HG02852 (cell line): ENCODE results near the gene SLC2A4RG.
A peak's percentile ranks its signal among the peaks of the same experiment; 100 is the strongest.

Experiments used
- ATAC-seq: cut with Tn5 transposase; IDR thresholded peaks from one replicate; pipeline ENCODE4 v1.9.1; 2021; ENCODE audit warnings: mild to moderate bottlenecking, moderate library complexity; ENCODE audit not compliant: unreplicated experiment

Gene SLC2A4RG

GRCh38 chr20:63699466-63700198, 39.9 kb upstream of the SLC2A4RG start:
- ATAC-seq: no peak

- ATAC-seq: no peak
Observed at GRCh38 chr20:63700199-63701050, 39.2 kb upstream of the SLC2A4RG start.

- no peak for ATAC-seq
Observed at GRCh38 chr20:63701051-63701328, 38.6 kb upstream of the SLC2A4RG start.

DNA sequence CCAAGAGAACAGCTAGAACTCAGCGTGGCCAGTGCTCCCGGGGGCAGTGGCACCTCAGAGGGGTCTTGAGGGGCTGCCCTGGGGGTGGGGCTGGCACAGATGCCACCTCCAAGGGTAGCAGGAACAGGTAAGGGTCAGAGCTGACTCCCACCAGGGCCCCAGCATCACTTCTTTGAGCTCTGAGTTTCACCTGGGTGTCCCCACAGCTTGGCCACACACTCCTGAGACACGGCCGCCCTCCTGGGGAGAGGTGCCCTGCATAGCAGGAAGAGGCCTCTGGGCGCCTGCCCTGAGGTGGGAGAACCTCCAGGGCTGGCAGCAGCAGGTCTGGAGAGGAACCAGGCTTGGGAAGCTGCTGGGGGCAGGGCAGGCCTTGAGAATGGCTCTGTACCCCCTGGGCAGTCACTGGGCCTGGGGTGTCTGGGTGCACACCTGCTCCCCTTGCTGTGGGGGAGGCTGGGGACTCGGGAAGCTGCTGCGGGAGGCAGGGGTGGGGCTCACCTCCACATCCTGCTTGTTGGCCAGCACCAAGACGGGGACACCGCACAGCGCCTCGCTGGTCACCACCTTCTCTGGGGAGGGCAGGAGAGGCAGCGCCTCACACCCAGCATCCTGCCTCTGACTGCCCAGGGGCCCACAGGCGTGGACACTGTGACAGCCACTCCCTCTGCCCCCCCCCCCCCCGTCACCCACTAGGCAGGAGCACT, 38.1 kb upstream of the SLC2A4RG start:
- ATAC-seq: no peak

GRCh38 chr20:63702036-63702665, 37.4 kb upstream of the SLC2A4RG start:
- ATAC-seq: no peak

DNA sequence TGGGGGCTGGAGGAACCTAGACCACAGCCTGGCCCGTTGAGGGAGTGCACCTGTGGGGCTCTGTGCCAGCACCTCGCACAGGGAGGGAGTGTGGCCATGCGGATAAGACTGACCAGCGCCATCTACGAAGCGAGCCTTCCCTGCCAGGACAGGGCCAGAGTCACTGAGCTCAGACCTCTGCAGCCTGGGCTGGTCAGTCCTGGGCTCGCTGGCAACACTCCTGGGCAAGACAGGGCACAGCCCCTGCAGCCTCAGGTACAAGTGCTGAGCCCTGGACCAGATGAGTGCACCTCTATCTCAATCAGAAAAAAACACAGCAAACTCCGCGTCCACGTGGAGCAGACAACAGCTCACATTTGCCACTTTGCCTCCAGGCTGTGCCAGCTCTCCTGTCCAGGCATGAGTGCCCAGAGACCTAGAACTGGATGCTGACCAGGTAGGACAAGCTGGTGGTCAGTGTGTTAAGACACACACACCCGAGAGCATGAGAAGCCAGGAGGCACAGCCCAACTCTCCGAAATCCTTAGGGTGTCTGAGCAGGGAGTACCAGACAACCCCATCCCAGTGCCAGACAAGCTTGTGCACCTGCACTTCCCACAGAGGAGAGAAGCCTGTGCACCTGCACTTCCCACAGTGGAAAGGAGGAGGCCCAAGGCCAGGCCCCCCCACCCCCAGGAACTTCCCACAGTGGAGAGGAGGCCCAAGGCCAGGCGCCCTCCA, 36.7 kb upstream of the SLC2A4RG start:
- ATAC-seq: no peak

DNA sequence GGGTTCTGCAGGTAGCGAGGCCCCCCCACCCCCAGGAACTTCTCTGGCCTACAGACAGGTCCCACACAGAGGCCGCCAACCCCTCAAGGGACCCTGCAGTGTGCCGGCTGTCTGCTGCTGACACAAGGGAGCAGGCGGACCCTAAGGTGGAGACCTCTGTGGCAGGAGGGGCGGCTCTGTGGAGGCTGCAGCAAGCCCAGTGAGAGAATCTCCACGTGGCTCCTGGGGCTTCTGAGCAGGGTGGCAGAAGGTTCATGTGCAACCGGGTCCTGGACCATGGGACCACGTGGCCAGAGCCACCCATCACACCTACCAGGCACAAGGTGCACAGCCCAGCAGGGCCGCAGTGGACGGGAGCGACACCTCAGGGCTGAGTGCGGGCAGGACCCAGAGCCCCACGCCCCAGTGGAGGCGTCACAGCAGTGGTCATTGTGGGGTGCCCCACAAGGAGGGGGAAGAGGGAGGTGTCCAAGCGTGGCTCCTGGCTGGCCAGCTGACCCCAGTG, 36.1 kb upstream of the SLC2A4RG start:
- ATAC-seq: no peak

GRCh38 chr20:63703976-63704748, 35.4 kb upstream of the SLC2A4RG start:
- ATAC-seq: no peak

DNA sequence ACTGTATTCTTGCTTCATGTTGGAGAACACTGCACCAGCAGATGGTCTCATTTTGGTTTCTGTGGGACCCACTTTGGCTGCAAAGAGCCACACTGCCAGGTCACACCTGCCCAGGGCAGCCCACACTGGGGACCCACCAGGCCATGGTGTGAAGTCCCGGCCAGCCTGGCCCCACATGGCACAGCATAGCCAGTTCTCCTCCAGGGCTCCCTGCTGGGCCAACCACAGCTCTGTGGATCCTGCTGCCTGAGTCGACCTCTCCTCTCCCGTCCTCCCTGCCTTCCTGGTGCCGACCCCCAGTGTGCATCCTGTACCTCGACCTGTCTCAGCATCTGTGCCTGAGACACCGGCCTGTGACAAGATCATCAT, 34.8 kb upstream of the SLC2A4RG start:
- no peak for ATAC-seq

GRCh38 chr20:63705232-63706026, 34.1 kb upstream of the SLC2A4RG start:
- ATAC-seq: no peak

- no peak for ATAC-seq
Observed at GRCh38 chr20:63706027-63706695, 33.4 kb upstream of the SLC2A4RG start.

DNA sequence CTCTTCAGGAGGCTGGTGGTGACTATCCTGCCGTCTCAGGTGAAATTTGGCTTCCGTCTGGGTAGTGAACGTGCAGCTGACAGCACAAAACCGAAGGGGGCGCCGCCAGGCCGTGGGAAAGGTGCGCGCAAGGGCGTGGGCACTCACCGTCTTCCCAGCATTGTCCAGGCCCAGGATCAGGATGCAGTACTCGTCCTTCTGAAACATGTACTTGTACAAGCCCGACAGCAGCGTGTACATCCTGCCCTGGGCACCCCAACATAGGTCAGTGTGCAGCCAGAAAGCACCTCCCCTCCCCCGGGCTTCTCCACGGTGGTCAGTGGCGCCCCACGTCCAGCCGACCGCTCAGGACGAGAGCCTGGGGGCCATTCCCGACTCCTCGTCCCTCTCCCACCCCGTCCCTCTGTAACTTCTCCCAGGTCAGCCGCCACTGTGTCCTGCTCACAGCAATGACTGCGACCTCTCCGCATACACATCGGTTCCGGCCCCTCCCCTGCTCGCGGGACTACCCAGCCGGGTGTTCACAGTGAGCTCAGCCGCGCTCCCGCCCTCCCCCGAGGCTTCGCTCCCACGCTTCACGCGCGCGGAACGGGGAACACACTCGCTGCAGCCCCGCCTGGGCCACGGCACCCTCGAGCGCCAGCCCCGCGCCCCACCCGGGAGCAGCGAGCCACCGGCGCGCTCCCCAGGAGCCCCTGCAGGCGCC, 32.6 kb upstream of the SLC2A4RG start:
- peak; percentile 31 for ATAC-seq

- ATAC-seq: peak; percentile 75
Observed at GRCh38 chr20:63707558-63708300, 31.8 kb upstream of the SLC2A4RG start, which contains the start of the genes ARFRP1 and ZGPAT. Gene ARFRP1 (minus strand): TSS chr20:63707976. CDS start chr20:63707091, 885 bp downstream. Gene ZGPAT (plus strand): TSS chr20:63708039. CDS start chr20:63708581, 542 bp downstream.

DNA sequence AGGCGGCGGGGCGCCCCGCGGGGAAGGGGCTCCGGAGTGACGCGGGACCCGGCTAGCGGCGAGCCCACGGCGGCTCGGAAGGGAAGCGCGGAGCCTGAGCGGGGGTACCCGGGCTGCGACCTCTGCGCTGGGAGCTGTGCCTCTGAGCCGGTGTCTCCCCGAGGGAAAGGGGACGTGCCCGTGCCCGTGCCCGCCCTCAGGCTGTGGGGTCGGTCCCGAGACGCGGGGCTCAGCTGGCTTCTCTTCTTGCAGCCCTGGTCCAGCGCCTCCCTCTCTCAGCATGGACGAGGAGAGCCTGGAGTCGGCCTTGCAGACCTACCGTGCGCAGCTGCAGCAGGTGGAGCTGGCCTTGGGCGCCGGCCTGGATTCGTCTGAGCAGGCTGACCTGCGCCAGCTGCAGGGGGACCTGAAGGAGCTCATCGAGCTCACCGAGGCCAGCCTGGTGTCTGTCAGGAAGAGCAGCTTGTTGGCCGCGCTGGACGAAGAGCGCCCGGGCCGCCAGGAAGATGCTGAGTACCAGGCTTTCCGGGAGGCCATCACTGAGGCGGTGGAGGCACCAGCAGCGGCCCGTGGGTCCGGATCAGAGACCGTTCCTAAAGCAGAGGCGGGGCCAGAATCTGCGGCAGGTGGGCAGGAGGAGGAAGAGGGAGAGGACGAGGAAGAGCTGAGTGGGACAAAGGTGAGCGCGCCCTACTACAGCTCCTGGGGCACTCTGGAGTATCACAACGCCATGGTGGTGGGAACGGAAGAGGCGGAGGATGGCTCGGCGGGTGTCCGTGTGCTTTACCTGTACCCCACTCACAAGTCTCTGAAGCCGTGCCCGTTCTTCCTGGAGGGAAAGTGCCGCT, 31.1 kb upstream of the SLC2A4RG start:
- peak; percentile 13 for ATAC-seq

- ATAC-seq: no peak
Observed at GRCh38 chr20:63709149-63709527, 30.4 kb upstream of the SLC2A4RG start.

DNA sequence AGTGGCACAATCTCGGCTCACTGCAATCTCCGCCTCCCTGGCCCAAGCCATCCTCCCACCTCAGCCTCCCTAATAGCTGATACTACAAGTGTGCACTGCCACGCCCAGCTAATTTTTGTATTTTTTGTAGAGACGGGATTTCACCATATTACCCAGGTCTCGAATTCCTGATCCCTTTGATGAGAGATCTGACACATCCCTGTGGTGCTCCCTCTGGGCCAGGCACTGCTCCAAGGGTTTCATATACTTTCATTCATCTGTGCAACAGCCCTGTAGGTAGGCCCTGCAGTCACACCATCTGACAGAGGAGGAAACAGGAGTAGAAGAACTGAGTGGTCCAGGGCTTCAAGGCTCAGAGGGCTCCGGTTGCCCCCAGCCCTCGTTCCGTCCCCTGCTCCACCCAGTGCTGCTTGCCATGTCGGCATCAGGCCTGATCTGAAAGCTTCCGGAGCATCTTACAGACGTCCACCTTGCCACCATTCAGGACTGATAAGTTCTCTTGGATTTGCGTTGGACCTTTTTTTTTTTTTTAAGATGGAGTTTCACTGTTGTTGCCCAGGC, 28.4 kb upstream of the SLC2A4RG start:
- no peak for ATAC-seq
